H54 (cell line): Measurements from ENCODE around the gene CDKN2B-AS1.

ENCODE experiments used
- DNase-seq: peaks from one replicate; pipeline ENCODE4 v3.0.0; 2011; ENCODE audit warnings: low spot score, mixed read lengths; ENCODE audit not compliant: insufficient read length
- FAIRE-seq: peaks from 3 replicates; lab custom pipeline; 2011; peaks lifted over from hg19 to GRCh38; lab: Jason Lieb, UNC
- POLR2A ChIP-seq: IDR thresholded peaks from 2 replicates; pipeline ENCODE4 v1.6.1; 2011; ENCODE audit warnings: low read depth, mild to moderate bottlenecking, low read length

The CDKN2B-AS1 gene

GRCh38 chr9:22134390-22134789 lies 139.8 kb downstream of the CDKN2B-AS1 start:
- FAIRE-seq, result no peak
- TF ChIP-seq POLR2A, result no peak
- no peak for DNase-seq

- no peak for TF ChIP-seq POLR2A
- FAIRE-seq (no peak), DNase-seq (no peak)
Observed at GRCh38 chr9:22136461-22137096, 142.0 kb downstream of the CDKN2B-AS1 start.

- FAIRE-seq (no peak), DNase-seq (no peak)
- no peak for TF ChIP-seq POLR2A
Observed at GRCh38 chr9:22138956-22139660, 144.5 kb downstream of the CDKN2B-AS1 start.

- DNase-seq (no peak), FAIRE-seq (no peak)
- no peak for TF ChIP-seq POLR2A
Observed at GRCh38 chr9:22141908-22142307, 147.3 kb downstream of the CDKN2B-AS1 start.

- TF ChIP-seq POLR2A, result no peak
- DNase-seq, result no peak
- no peak for FAIRE-seq
Observed at GRCh38 chr9:22142671-22143070, 148.1 kb downstream of the CDKN2B-AS1 start.

- FAIRE-seq (no peak), DNase-seq (no peak)
- TF ChIP-seq POLR2A, result no peak
Observed at GRCh38 chr9:22143799-22144625, 149.4 kb downstream of the CDKN2B-AS1 start.

- no peak for TF ChIP-seq POLR2A
- FAIRE-seq, result no peak
- no peak for DNase-seq
Observed at GRCh38 chr9:22146604-22147003, 152.0 kb downstream of the CDKN2B-AS1 start.

- FAIRE-seq (no peak), DNase-seq (no peak)
- TF ChIP-seq POLR2A, result no peak
Observed at GRCh38 chr9:22147813-22148527, 153.4 kb downstream of the CDKN2B-AS1 start.

GRCh38 chr9:22148528-22148875 lies 153.9 kb downstream of the CDKN2B-AS1 start:
- DNase-seq, result no peak
- FAIRE-seq, result no peak
- TF ChIP-seq POLR2A, result no peak

- DNase-seq, result no peak
- TF ChIP-seq POLR2A, result no peak
- FAIRE-seq, result no peak
Observed at GRCh38 chr9:22148876-22149637, 154.5 kb downstream of the CDKN2B-AS1 start.

GRCh38 chr9:22154064-22154463 lies 159.5 kb downstream of the CDKN2B-AS1 start:
- DNase-seq (no peak), FAIRE-seq (no peak)
- TF ChIP-seq POLR2A, result no peak

GRCh38 chr9:22156586-22156985 lies 162.0 kb downstream of the CDKN2B-AS1 start:
- FAIRE-seq (no peak), DNase-seq (no peak)
- TF ChIP-seq POLR2A, result no peak

- FAIRE-seq, result no peak
- DNase-seq, result no peak
- no peak for TF ChIP-seq POLR2A
Observed at GRCh38 chr9:22157276-22157675, 162.7 kb downstream of the CDKN2B-AS1 start.

GRCh38 chr9:22157828-22158227 lies 163.2 kb downstream of the CDKN2B-AS1 start:
- FAIRE-seq (no peak), DNase-seq (no peak)
- TF ChIP-seq POLR2A, result no peak
